ENCODE results near the gene IQSEC1. TPM values are rescaled to one million over a fixed set of nuclear protein-coding genes. Genes with fewer than 3 reads are reported as not detected.

IQSEC1 gene
- total RNA-seq, 1 experiment from 2014 or later = 28.1 TPM

DNA sequence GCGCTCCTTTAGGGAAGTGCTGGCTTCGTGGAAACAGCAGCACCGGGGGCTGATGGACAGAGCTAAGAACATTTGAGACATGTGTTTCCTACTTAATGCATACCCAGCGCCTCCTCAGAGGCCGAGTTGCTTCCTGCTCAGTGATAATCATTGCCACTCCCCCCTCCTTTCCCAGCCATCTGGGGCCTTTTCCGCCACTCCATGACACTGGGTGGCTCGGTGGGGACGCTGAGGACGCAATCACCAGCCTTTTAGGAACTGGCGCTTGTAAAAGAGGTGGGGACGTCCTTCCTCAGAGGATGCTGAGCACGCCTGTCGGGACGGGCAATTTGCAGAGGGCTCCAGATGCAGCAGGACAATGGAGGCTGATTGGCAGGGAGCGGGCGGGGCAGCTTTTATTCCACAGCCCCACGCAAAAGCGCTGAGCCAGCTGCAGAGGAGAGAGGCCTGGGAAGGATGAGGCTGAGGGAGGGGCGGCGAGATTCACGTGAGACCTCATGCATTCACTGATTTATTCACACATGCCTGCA is 22.2 kb upstream of the IQSEC1 start:
- POLR2A ChIA-PET = no interaction called here
- Histone ChIP-seq H4K20me1 (ENCODE audit: insufficient read depth) (no peaks in the 10 kb centered on the region), H3K79me2 (ENCODE audit: insufficient read depth, low read length) (no peaks in the 10 kb centered on the region), H3K27ac (ENCODE audit: low read depth, low read length) (no peak overlapping the region), H3K9me2 (ENCODE audit: insufficient read depth) (no peaks in the 10 kb centered on the region), H3K36me3 (ENCODE audit: control insufficient read depth in 1 of 2, insufficient read depth in 2 of 2, low read length in 2 of 2) (no peaks in the 10 kb centered on the region), H3K4me1 (ENCODE audit: control insufficient read depth in 1 of 2, insufficient read depth in 2 of 2, low read length in 2 of 2) (peaks cover 5 to 7% of the 10 kb centered on the region in 2 experiments; a peak in 2 of 4 replicates), H3K27me3 (ENCODE audit: insufficient read depth, low read length) (no peaks in the 10 kb centered on the region), H2AFZ (ENCODE audit: low read depth, low read length, poor library complexity, severe bottlenecking) (no peak overlapping the region), H3K4me3 (replicated peaks in 1 of 2; ENCODE audit: low read depth in 1 of 2, low read length in 2 of 2) (no peak overlapping the region), H3K9ac (ENCODE audit: low read length) (no peak overlapping the region), H3K9me3 (ENCODE audit: control insufficient read depth in 1 of 2, insufficient read depth in 1 of 2, low read depth in 1 of 2, low read length in 2 of 2) (no peaks in the 10 kb centered on the region), H3K4me2 (ENCODE audit: low read length) (no peak overlapping the region)
- intact Hi-C loops (cut with micrococcal nuclease) = loop anchor here (10.0 kb wide), 2 partner anchors 199 to 789 kb away; partner anchors contain the start of gene WNT7A
- DNase-seq (ENCODE audit: low read depth, low spot score) (no peak), ATAC-seq (no peak)
- no TSS peak for BruUV-seq (replicated peaks)
- CTCF ChIA-PET = no interaction called here
- TF ChIP-seq SIN3A (IDR thresholded peaks at IDR 0.05; ENCODE audit: low read depth) = no peak
- TF ChIP-seq, protein P1, sequence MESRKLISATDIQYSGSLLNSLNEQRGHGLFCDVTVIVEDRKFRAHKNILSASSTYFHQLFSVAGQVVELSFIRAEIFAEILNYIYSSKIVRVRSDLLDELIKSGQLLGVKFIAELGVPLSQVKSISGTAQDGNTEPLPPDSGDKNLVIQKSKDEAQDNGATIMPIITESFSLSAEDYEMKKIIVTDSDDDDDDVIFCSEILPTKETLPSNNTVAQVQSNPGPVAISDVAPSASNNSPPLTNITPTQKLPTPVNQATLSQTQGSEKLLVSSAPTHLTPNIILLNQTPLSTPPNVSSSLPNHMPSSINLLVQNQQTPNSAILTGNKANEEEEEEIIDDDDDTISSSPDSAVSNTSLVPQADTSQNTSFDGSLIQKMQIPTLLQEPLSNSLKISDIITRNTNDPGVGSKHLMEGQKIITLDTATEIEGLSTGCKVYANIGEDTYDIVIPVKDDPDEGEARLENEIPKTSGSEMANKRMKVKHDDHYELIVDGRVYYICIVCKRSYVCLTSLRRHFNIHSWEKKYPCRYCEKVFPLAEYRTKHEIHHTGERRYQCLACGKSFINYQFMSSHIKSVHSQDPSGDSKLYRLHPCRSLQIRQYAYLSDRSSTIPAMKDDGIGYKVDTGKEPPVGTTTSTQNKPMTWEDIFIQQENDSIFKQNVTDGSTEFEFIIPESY (IDR thresholded peaks at IDR 0.05; ENCODE audit: extremely low read depth, insufficient replicate concordance, low read length) = no peak
- TF ChIP-seq CEBPB (IDR thresholded peaks at IDR 0.05; ENCODE audit: low read depth) = no peak
- TF ChIP-seq RAD21 (IDR thresholded peaks at IDR 0.05; ENCODE audit: low read depth) = no peak
- TF ChIP-seq SP1 (IDR thresholded peaks at IDR 0.05; ENCODE audit: low read depth) = no peak
- TF ChIP-seq CBX3 (IDR thresholded peaks at IDR 0.05; ENCODE audit: low read depth) = no peak
- TF ChIP-seq ELF1 (IDR thresholded peaks at IDR 0.05; ENCODE audit: borderline replicate concordance, low read depth) = no peak
- no peak for TF ChIP-seq EZH2 (IDR thresholded peaks at IDR 0.05)
- TF ChIP-seq ZFX (IDR thresholded peaks at IDR 0.05) = no peak
- TF ChIP-seq, protein P2, sequence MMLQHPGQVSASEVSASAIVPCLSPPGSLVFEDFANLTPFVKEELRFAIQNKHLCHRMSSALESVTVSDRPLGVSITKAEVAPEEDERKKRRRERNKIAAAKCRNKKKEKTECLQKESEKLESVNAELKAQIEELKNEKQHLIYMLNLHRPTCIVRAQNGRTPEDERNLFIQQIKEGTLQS (IDR thresholded peaks at IDR 0.05) = no peak
- no peak for TF ChIP-seq FOSL1 (IDR thresholded peaks at IDR 0.05; ENCODE audit: low read depth)
- no peak for TF ChIP-seq EGR1 (IDR thresholded peaks at IDR 0.05; ENCODE audit: low read depth)
- RAD21 ChIA-PET (ENCODE audit: low non-redundant PET in 1 of 2, low total read pairs in 2 of 2, uncharacterized antibody in 2 of 2, unreplicated experiment in 2 of 2) = no interaction called here
